Motor neuron (in vitro differentiated cells): ENCODE measurements around the gene BMP7. TPM values are rescaled to one million over a fixed set of nuclear protein-coding genes. Genes with fewer than 3 reads are reported as not detected.
A peak's percentile ranks its signal among the peaks of the same experiment; 100 is the strongest.

ENCODE experiments used
- ATAC-seq, 8 experiments: fragments of 200-7000 bp; cut with Tn5 transposase; replicated peaks in 6 of 8; 2 replicates each; pipeline ENCODE4 v1.8.0; 2021; ENCODE audit warnings: mild to moderate bottlenecking in 8 of 8, moderate library complexity in 8 of 8
- H3K27ac ChIP-seq, 2 donors: fragments of 250-450 bp; sonication (Bioruptor Pico); 2 replicates each; pipeline ENCODE4 v1.9.0; 2021; ENCODE audit warnings: antibody characterized with exemption in 2 of 2, mild to moderate bottlenecking in 2 of 2, moderate library complexity in 1 of 2
- H3K4me1 ChIP-seq, 2 donors: fragments of 250-450 bp; sonication (Bioruptor Pico); replicated peaks in 1 of 2; 2 replicates each; pipeline ENCODE4 v1.6.1; 2021; ENCODE audit warnings: antibody characterized with exemption in 2 of 2, mild to moderate bottlenecking in 2 of 2, moderate library complexity in 1 of 2
- H3K4me3 ChIP-seq, 5 donors: fragments of 250-450 bp; sonication (Bioruptor Pico); 2 replicates each; pipeline ENCODE4 v1.9.0; 2021; ENCODE audit warnings: antibody characterized with exemption in 5 of 5, mild to moderate bottlenecking in 5 of 5, moderate library complexity in 4 of 5
- WGBS, 10 experiments: fragments of 450-650 bp; shearing (Covaris generic); methylation state at CpG; one replicate each; pipeline ENCODE4 v1.0.0; 2022; 5-methylcytosine and 5-hydroxymethylcytosine counted together
- in situ Hi-C, 9 experiments: fragments of 400-800 bp; cut with MboI; loops; one replicate each; pipeline ENCODE4 v1.15.0; 2021; ENCODE audit warnings: low sequenced_read_pairs in 9 of 9, low pct_unique_long_range_greater_than_20kb in 2 of 9; ENCODE audit not compliant: unreplicated experiment in 9 of 9
- total RNA-seq, 8 experiments: library from RNA; unstranded; fragments of 300-600 nt; gene quantifications; 2 replicates each; pipeline versions ENCODE4 v1.2.3 to v1.2.4, GENCODE V29; 2022

Gene BMP7
- total RNA-seq, 8 experiments from 2014 or later: 0.15 to 39.6 (median 22.1) TPM; not detected in 1

DNA sequence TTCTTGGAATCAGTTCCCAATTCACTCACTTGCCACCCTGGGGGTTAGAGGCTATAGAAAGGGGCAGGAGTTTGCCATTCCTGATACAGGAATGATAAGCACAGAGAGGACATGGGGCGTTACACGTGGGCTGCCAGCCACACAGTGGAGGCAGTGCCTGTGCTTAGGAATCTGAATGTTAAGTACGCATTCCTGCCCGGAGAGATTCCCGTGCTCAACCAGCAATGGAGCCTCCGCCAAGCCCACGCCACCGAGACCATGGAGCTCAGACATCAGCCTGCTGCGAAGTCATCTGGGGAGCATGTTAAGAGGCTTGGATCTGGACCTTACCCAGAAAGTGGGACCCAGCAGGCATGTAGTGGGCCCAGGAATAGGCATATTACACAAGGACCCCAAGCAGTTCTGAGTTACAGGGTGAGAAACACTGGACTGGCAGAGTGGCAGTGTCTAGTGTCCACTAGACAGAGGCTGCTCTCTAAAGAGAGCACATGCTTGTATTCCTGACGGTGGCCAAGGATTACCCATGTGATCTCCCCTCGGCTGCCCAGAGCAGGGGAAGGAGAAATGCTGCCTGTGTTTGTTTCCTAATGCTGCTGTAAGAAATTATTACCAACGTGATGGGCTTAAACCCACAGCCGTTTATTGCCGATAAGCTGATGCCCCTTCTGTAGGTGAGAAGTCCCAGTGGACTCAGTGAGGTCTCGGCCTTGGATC is 138.2 kb downstream of the BMP7 start:
- WGBS, 10 experiments: 64 to 87% (median 74%) methylated on average over 3 to 9 of the region's 15 CpGs; no CpG with 5 or more reads in 5 of the 10 experiments
- Histone ChIP-seq H3K4me3 (no peak overlapping the region), H3K4me1 (peaks cover 17 to 18% of the 10 kb centered on the region in 2 donors), H3K27ac (no peak overlapping the region)
- ATAC-seq: peak in 1 of 8 experiments; percentile 28
- in situ Hi-C loops: no loop called here

DNA sequence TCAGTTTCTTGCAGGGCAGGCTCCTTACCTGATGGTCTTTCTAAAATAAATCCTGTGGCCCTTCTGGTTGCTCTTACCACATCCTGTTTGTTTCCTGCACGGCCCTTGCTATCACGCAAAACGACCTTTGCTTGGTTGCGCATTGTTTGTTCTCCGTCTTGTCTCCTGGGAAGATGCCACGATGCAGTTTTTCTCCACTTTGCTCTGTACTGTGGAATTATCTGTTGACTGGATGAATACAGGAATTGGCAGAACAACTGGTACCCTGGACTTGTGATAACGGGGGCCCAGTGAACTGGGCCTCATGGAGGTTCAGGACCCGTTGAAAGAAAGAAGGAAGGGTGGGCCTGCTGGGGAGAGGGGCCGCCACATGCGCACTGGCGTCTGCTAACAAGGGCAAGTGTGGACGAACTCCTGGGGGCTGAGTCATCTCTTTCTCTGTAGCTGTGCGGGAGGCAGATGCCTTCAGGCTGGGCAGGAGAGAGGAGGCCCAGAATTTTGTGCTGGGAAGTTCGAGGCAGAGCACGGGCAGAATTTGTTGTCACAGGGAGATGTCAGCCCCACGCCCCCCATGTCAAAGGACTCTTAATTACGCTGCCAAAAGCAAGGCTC is 139.9 kb downstream of the BMP7 start:
- WGBS, 10 experiments: 20 to 91% (median 82%) methylated on average over 1 to 11 of the region's 17 CpGs; no CpG with 5 or more reads in 2 of the 10 experiments
- Histone ChIP-seq H3K4me3 (no peak overlapping the region), H3K4me1 (peaks cover 17 to 18% of the 10 kb centered on the region in 2 donors), H3K27ac (no peak overlapping the region)
- in situ Hi-C loops: no loop called here
- peak in 5 of 8 experiments; percentile 57 to 73 (median 68) for ATAC-seq

DNA sequence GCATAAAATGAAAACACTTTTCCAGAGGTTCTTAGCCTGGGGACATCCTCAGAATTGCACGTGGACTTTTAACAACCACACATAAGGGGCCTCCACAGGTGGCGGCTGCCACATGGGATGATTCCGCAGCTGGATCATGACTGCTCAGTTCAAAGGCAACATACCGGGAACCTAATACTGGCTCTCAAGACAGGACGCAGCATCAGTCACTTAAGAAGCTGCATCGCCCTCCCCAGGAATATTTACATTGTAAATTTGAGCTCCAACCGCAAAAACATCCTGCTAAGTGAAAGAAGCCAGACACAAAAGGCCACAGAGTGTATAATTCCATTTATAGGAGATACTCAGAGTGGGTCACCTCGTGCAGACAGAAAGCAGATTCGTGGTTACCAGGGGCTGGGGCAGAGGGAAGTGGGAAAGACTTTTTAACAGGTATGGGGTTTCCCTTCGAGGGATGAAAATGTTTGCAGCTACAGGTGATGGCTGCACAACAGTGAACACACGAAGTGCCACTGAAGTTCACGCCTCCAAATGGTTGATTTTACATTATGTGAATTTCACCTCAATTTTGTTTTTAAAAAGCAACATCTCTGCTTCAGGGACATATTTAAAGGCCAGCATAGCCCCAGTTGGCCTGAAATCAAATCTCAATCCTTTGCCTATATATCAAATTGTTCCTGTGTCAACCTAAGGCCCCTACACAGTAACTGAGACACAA is 141.5 kb downstream of the BMP7 start:
- Histone ChIP-seq H3K4me1 (peaks cover 17 to 18% of the 10 kb centered on the region in 2 donors), H3K27ac (no peak overlapping the region), H3K4me3 (no peak overlapping the region)
- ATAC-seq: peak in 1 of 8 experiments; percentile 35
- WGBS, 10 experiments: 14 to 87% (median 45%) methylated on average over 4 to 9 of the region's 12 CpGs
- in situ Hi-C loops: no loop called here

DNA sequence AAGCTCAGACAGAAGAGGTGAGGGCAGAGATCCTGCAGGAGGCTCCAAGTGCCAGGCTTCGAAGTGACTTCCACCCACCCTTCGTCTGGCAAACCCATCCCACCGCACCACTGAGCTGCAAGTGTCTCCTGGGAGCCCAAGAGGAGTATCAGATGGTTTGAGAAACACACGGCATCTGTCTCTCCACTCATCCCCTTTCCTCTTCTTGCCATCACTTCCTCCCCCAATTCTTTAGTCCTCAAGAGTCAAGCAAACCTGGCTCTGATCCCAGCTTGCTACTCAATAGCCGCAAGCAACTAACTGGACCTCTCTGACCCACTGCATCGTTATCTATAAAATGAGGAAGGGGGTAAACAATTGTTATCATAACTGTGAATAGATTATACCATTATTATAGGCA is 142.1 kb downstream of the BMP7 start:
- no peak for ATAC-seq
- in situ Hi-C loops: no loop called here
- WGBS, 10 experiments: 50 to 90% (median 83%) methylated on average over 1 to 5 of the region's 6 CpGs; no CpG with 5 or more reads in 3 of the 10 experiments
- no peak overlapping the region for H3K27ac ChIP-seq
- H3K4me1 ChIP-seq: peaks cover 17 to 18% of the 10 kb centered on the region in 2 donors
- H3K4me3 ChIP-seq: no peak overlapping the region

DNA sequence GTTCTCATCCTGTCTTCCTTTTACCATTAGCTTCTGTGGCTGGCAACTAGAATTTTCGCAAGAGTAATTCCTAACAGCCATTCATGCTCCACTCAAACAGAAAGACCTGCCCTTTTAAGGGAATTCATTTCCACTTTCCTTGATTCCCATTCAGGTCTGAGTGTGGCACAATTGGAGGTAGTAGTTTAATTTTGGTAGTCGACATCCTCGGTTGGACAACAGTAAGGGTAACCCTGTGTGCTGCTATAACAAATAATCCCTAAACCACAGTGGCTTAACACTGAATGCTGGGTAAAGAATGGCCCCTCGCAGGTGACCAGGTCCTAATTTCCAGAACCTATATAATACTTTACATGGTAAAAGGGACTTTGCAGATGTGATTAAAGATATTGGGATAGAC is 142.9 kb downstream of the BMP7 start:
- no peak for ATAC-seq
- in situ Hi-C loops: no loop called here
- WGBS, 10 experiments: 57 to 100% (median 90%) methylated on average over 1 to 4 of the region's 4 CpGs; no CpG with 5 or more reads in 4 of the 10 experiments
- Histone ChIP-seq H3K27ac (no peak overlapping the region), H3K4me3 (no peak overlapping the region), H3K4me1 (peaks cover 17 to 18% of the 10 kb centered on the region in 2 donors)

DNA sequence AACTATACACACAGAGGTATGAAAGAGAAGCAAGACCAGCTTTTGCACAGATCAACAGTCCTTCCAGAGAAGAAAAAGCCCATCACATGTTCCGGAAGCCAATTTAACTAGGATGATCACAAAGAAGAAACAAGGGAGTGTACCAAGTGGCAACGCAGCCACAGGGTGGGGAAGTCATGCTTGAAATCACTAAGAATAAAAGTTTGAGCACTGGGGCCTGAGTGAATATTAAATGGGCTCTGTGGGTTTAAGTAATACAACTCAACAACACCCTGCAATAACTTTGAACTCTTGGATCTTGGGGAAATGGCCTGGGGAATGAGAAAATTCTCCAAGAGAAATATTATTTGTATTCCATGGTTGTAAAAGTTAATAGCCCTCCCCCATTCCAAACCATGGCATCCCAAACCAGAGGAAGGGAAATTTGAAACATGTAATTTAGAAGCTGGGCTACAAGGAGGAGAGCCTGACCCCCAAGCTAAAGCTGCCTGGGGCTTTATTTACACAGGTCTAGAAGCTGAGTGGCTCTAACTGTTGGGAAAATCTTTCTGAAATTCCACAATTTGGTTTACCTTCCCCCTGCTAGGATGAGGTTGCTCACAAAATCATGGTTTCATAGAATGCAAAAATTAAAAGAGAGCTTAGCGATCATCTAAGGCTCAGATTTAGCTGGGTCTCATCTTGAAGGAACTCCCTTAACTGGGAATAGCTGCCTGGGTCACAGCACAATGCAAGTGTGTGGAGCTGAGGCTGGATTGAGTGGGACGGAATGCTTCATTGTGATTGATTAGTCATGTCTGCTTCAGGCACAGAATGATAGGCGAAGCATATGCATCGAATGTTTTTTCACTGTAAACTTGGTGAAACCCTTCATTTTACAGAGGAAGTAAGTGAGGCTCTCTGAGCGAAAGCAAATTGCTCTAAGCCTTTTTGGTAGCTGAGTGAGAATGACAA is 143.6 kb downstream of the BMP7 start:
- WGBS, 10 experiments: 7 to 92% (median 65%) methylated on average over 2 to 7 of the region's 7 CpGs; no CpG with 5 or more reads in 1 of the 10 experiments
- Histone ChIP-seq H3K4me3 (no peak overlapping the region), H3K27ac (no peak overlapping the region), H3K4me1 (peaks cover 12 to 13% of the 10 kb centered on the region in 2 donors)
- ATAC-seq: peak in 1 of 8 experiments; percentile 57
- in situ Hi-C loops: no loop called here

DNA sequence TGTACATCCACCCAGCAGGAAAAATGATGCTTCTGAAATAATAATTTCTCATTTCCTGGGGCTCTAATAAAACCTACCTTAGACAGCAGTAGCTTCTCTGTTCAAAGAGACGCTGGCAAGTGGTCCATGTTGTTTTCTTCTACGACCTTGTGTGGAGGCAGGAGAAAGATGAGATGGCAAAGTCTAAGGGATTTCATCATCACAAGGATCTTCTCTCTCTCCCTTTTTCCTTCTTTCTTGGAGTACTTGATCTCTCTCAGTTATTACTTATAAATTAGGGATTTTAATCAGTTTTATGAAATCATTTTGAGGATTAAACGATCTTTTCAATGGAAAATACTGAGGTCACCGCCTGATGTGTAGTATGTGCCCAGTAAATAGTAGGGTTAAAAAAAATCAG is 147.5 kb downstream of the BMP7 start:
- 45 to 100% (median 86%) methylated on average over 1 to 4 of the region's 4 CpGs for WGBS, 10 experiments

More for the DNA sequence above, 147.5 kb downstream of the BMP7 start:
- Histone ChIP-seq H3K4me1 (no peaks in the 10 kb centered on the region), H3K27ac (no peak overlapping the region), H3K4me3 (no peak overlapping the region)
- in situ Hi-C loops: no loop called here
- no peak for ATAC-seq

Other genes with a start within 250 kb of the BMP7 start
- not detected for gene SPO11, start 63.2 kb upstream of the BMP7 start, total RNA-seq
- 10 to 100 TPM; 27.6 to 49.5 (median 32.8) TPM for gene RAE1, start 84.6 kb upstream of the BMP7 start, total RNA-seq
- 10 to 100 TPM in 4 of 8 experiments, 1 to 10 TPM in 4; 1.2 to 24.3 (median 9.6) TPM for gene RBM38, start 124.8 kb upstream of the BMP7 start, total RNA-seq